K562 (cell line): ENCODE measurements around the gene MSS51. TPM values are rescaled to one million over a fixed set of nuclear protein-coding genes. Genes with fewer than 3 reads are reported as not detected.

Experiments
- ARID3A ChIP-seq: IDR thresholded peaks from 2 replicates; pipeline ENCODE4 v1.6.1; 2012; ENCODE audit warnings: low read depth, low read length, improper control_type of control experiment, borderline replicate concordance
- ATF7 ChIP-seq: fragments of 450-650 bp; IDR thresholded peaks from 2 replicates; pipeline ENCODE4 v1.7.1; 2014; ENCODE audit warnings: mild to moderate bottlenecking, moderate library complexity
- BCOR ChIP-seq: fragments of 450-650 bp; IDR thresholded peaks from 2 replicates; pipeline ENCODE4 v1.6.1; 2016
- CBX3 ChIP-seq, 2 experiments: IDR thresholded peaks; 1 replicate in 1 of 2; 2 replicates in 1 of 2; pipeline ENCODE4 v1.6.1; 2012; ENCODE audit warnings: inconsistent platforms in 2 of 2, low read length in 2 of 2, borderline replicate concordance in 1 of 2, control low read depth in 1 of 2
- L3MBTL2 ChIP-seq: fragments of 450-650 bp; IDR thresholded peaks from 2 replicates; pipeline ENCODE4 v1.6.1; 2016; ENCODE audit warnings: mild to moderate bottlenecking, moderate library complexity
- NBN ChIP-seq: fragments of 450-650 bp; IDR thresholded peaks from 2 replicates; pipeline ENCODE4 v1.6.1; 2016; ENCODE audit warnings: low read depth, mild to moderate bottlenecking
- NFRKB ChIP-seq: fragments of 450-650 bp; IDR thresholded peaks from 2 replicates; pipeline ENCODE4 v1.6.1; 2016; ENCODE audit warnings: low read depth
- NUFIP1 ChIP-seq: fragments of 450-650 bp; IDR thresholded peaks from 2 replicates; pipeline ENCODE4 v1.6.1; 2018; ENCODE audit not compliant: partially characterized antibody
- TCF7 ChIP-seq: sonication (generic); IDR thresholded peaks from 2 replicates; pipeline ENCODE4 v1.6.1; 2016; ENCODE audit warnings: antibody characterized with exemption, borderline replicate concordance
- XRCC4 ChIP-seq: IDR thresholded peaks from one replicate; pipeline ENCODE4 v1.6.1; 2011; ENCODE audit not compliant: insufficient read depth, insufficient read length; ENCODE audit errors: extremely low read depth
- ZBED1 ChIP-seq: IDR thresholded peaks from 2 replicates; pipeline ENCODE4 v1.6.1; 2014
- ZNF24 ChIP-seq: fragments of 450-650 bp; IDR thresholded peaks from 2 replicates; pipeline ENCODE4 v1.6.1; 2016
- ZNF316 ChIP-seq: fragments of 450-650 bp; IDR thresholded peaks from 2 replicates; pipeline ENCODE4 v1.6.1; 2016
- ZNF740 ChIP-seq, 3 experiments: fragments of 200-800 bp in 1 of 3; sonication (Bioruptor generic) in 1 of 3; sonication (generic) in 1 of 3; formaldehyde crosslinking in 1 of 3; IDR thresholded peaks; 2 replicates each; pipeline versions ENCODE4 v1.6.1 to v1.8.0; 2016 to 2022; ENCODE audit warnings: mild to moderate bottlenecking in 2 of 3, missing compliant biosample characterization in 2 of 3, missing genetic modification characterization in 2 of 3, missing genetic modification reagents in 1 of 3
- ZNF780A ChIP-seq: fragments of 250-450 bp; sonication (Bioruptor Pico); IDR thresholded peaks from 2 replicates; pipeline ENCODE4 v1.5.0; 2021; ENCODE audit warnings: mild to moderate bottlenecking
- ZSCAN32 ChIP-seq: fragments of 450-650 bp; formaldehyde crosslinking; IDR thresholded peaks from 2 replicates; pipeline ENCODE4 v1.4.0; 2020; ENCODE audit warnings: mild to moderate bottlenecking, moderate library complexity
- polyA plus RNA-seq, 8 experiments: library from polyadenylated mRNA; depleted of rRNA in 4 of 8; stranded (reverse) in 5 of 8; unstranded in 3 of 8; fragments of >200 nt; fragmentation: Nextera tagmentation in 2 of 8; fragmentation: Illumina TruSeq in 1 of 8; extraction: Ambion mirVana in 2 of 8; extraction: Trizol in 1 of 8; gene quantifications; 2 replicates each; pipeline versions ENCODE4 v1.2.1 to v1.2.3, GENCODE V29; 2011 to 2014; ENCODE audit warnings: inconsistent platforms in 1 of 8, missing spikeins in 1 of 8
- total RNA-seq, 7 experiments: library from RNA; depleted of rRNA in 6 of 7; stranded (reverse); fragments of >200 nt in 6 of 7; fragmentation: Illumina TruSeq in 2 of 7; extraction: Trizol in 2 of 7; gene quantifications; 2 replicates each; pipeline versions ENCODE4 v1.2.1 to v1.2.3, GENCODE V29; 2011 to 2021; ENCODE audit warnings: low replicate concordance in 1 of 7
- TF ChIP-seq, protein P1 (sequence below), 2 experiments: fragments of 450-650 bp; formaldehyde crosslinking in 1 of 2; IDR thresholded peaks; 2 replicates each; pipeline versions ENCODE4 v1.4.0 to v1.6.1; 2014 to 2020; ENCODE audit warnings: mild to moderate bottlenecking in 2 of 2, borderline replicate concordance in 1 of 2, low read depth in 1 of 2

Gene MSS51
- total and polyA plus RNA-seq, 9 of the 15 experiments (the other 6 are each of a cell fraction or from before 2014, with no cell fraction given) = 0.28 to 1.8 (median 1.2) TPM

GRCh38 chr10:73456187-73456890, 23.0 kb upstream of the MSS51 start (continued):
- TF ChIP-seq ZNF740 (CRISPR knock-in tag; IDR thresholded peaks at IDR 0.05) (no peak), ZNF740 (tag; IDR thresholded peaks at IDR 0.05) (no peak), ARID3A (peak; percentile 85; the same call in 1 of the 2 replicates), XRCC4 (no peak), ZNF316 (peak; percentile 93), BCOR (peak; percentile 86), NFRKB (0 out of 2 replicates have a peak, but pooled peaks have one; percentile 46), NUFIP1 (peak; percentile 58), L3MBTL2 (peak; percentile 37), ZNF780A (CRISPR knock-in tag) (peak; percentile 65; the same call in 1 of the 2 replicates), ZBED1 (peak; percentile 93), CBX3 (IDR thresholded peaks at IDR 0.05; ENCODE audit: borderline replicate concordance in 1 of 2, low read length in 2 of 2) (peak in 1 of 2 experiments; percentile 96; a peak in 2 of 3 replicates), NBN (peak; percentile 97; the same call in 1 of the 2 replicates), TCF7 (peak; percentile 65; the same call in 1 of the 2 replicates), ZSCAN32 (no peak), ZNF24 (peak; percentile 92), ATF7 (peak; percentile 90)
- TF ChIP-seq, protein P1, sequence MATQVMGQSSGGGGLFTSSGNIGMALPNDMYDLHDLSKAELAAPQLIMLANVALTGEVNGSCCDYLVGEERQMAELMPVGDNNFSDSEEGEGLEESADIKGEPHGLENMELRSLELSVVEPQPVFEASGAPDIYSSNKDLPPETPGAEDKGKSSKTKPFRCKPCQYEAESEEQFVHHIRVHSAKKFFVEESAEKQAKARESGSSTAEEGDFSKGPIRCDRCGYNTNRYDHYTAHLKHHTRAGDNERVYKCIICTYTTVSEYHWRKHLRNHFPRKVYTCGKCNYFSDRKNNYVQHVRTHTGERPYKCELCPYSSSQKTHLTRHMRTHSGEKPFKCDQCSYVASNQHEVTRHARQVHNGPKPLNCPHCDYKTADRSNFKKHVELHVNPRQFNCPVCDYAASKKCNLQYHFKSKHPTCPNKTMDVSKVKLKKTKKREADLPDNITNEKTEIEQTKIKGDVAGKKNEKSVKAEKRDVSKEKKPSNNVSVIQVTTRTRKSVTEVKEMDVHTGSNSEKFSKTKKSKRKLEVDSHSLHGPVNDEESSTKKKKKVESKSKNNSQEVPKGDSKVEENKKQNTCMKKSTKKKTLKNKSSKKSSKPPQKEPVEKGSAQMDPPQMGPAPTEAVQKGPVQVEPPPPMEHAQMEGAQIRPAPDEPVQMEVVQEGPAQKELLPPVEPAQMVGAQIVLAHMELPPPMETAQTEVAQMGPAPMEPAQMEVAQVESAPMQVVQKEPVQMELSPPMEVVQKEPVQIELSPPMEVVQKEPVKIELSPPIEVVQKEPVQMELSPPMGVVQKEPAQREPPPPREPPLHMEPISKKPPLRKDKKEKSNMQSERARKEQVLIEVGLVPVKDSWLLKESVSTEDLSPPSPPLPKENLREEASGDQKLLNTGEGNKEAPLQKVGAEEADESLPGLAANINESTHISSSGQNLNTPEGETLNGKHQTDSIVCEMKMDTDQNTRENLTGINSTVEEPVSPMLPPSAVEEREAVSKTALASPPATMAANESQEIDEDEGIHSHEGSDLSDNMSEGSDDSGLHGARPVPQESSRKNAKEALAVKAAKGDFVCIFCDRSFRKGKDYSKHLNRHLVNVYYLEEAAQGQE (IDR thresholded peaks at IDR 0.05; ENCODE audit: borderline replicate concordance) = peak; percentile 40; the same call in 1 of the 2 replicates
- TF ChIP-seq, protein P1 (CRISPR knock-in tag; IDR thresholded peaks at IDR 0.05; ENCODE audit: low read depth) = no peak
